HG03196 (cell line): ENCODE measurements around the gene CNDP2.
"Not testable (repeated sequence)": the region's sequence is repeated elsewhere in the genome, so short reads cannot be mapped to it uniquely, and the experiment has no call there.

Experiments used
- ATAC-seq: cut with Tn5 transposase; IDR thresholded peaks from one replicate; pipeline ENCODE4 v1.9.1; 2021; ENCODE audit not compliant: unreplicated experiment

CNDP2 gene

GRCh38 chr18:74565164-74565563 lies 69.0 kb downstream of the CNDP2 start:
- not testable (repeated sequence) for ATAC-seq

GRCh38 chr18:74565993-74566392 lies 69.8 kb downstream of the CNDP2 start:
- not testable (repeated sequence) for ATAC-seq

- ATAC-seq = no peak
Measured at GRCh38 chr18:74567822-74568221, 71.7 kb downstream of the CNDP2 start.

GRCh38 chr18:74569401-74569800 lies 73.2 kb downstream of the CNDP2 start:
- ATAC-seq = no peak

- no peak for ATAC-seq
Measured at GRCh38 chr18:74570266-74570665, 74.1 kb downstream of the CNDP2 start.

GRCh38 chr18:74571895-74572680 lies 75.9 kb downstream of the CNDP2 start:
- ATAC-seq = no peak

GRCh38 chr18:74573053-74573452 lies 76.9 kb downstream of the CNDP2 start:
- no peak for ATAC-seq
